ENCODE measurements around the gene WDR64.

WDR64 gene

DNA sequence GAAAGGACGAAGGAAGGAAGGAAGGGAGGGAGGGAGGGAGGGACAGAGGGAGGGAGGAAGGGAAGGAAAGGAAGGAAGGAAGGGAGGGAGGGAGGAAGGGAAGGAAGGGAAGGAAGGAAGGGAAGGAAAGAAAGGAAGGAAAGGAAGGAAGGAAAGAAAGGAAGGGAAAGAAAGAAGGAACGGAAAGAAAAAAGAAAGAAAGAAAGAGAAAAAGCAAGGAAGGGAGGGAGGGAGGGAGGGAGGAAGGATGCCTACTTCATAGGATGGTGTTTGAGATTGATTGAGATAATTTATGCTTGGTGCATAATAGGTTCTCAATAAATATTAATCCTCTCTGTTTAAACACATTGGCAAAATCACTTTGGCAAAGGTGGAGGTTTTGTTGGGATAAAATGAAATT is 61.2 kb downstream of the WDR64 start:
- no peaks in the 10 kb centered on the region for H3K36me3 ChIP-seq (ENCODE audit: control insufficient read depth, insufficient read depth, low read length)
- no peaks in the 10 kb centered on the region for H3K9me3 ChIP-seq (ENCODE audit: control insufficient read depth, insufficient read depth, low read length)
- no peak overlapping the region for H3K9ac ChIP-seq (ENCODE audit: low read depth, low read length)
- H3K4me1 ChIP-seq (ENCODE audit: control insufficient read depth, insufficient read depth, low read length): no peaks in the 10 kb centered on the region
- H3K4me3 ChIP-seq (ENCODE audit: low read depth, low read length): no peak overlapping the region
- no peaks in the 10 kb centered on the region for H3K27me3 ChIP-seq (ENCODE audit: control insufficient read depth, insufficient read depth, low read length)

- no peaks in the 10 kb centered on the region for H3K4me1 ChIP-seq (ENCODE audit: control insufficient read depth, insufficient read depth, low read length)
- no peaks in the 10 kb centered on the region for H3K9me3 ChIP-seq (ENCODE audit: control insufficient read depth, insufficient read depth, low read length)
- H3K36me3 ChIP-seq (ENCODE audit: control insufficient read depth, insufficient read depth, low read length): no peaks in the 10 kb centered on the region
- no peak overlapping the region for H3K4me3 ChIP-seq (ENCODE audit: low read depth, low read length)
- H3K27me3 ChIP-seq (ENCODE audit: control insufficient read depth, insufficient read depth, low read length): no peaks in the 10 kb centered on the region
- H3K9ac ChIP-seq (ENCODE audit: low read depth, low read length): no peak overlapping the region
Measured at GRCh38 chr1:241714321-241715218, 62.5 kb downstream of the WDR64 start.

DNA sequence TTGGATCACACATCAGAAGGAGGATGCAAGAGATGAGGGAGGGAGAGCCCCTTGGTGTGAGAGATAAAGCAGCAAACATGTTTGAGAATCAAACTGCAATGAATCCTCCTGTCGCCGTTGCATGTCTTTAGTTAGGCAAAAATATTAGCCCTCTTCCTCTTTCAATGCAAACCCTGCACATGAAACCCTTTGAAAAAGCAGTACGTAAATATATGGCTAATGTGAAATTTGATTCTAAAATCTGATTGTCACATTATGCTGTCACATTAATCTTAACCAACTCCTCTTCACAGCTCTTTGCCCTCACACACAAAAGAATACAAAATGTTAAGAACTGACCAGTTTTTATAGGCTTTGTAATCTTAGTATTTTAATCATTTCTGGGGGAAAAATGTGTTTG is 63.4 kb downstream of the WDR64 start:
- Histone ChIP-seq H3K9ac (ENCODE audit: low read depth, low read length) (no peak overlapping the region), H3K4me3 (ENCODE audit: low read depth, low read length) (no peak overlapping the region), H3K4me1 (ENCODE audit: control insufficient read depth, insufficient read depth, low read length) (no peaks in the 10 kb centered on the region), H3K36me3 (ENCODE audit: control insufficient read depth, insufficient read depth, low read length) (no peaks in the 10 kb centered on the region), H3K27me3 (ENCODE audit: control insufficient read depth, insufficient read depth, low read length) (no peaks in the 10 kb centered on the region), H3K9me3 (ENCODE audit: control insufficient read depth, insufficient read depth, low read length) (no peaks in the 10 kb centered on the region)

DNA sequence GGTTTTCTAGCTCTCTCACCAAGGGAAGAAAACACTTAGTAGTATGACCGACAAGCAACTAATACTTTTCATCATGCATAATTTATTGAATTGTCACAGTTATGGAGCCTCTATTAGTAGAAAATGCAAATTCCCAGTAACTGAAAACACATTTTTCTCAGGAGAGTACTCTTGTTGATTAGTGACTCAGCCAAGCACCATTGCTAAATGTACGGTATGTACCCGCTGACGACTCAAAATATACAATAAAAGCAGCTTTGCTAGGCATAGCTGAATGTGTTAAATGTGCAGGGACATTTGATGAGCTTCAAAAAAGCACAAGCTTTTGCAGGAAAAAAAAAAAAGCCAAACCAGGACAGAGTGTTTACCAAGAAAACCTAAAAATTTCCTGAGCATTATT is 63.9 kb downstream of the WDR64 start:
- H3K4me3 ChIP-seq (ENCODE audit: low read depth, low read length): no peak overlapping the region
- no peaks in the 10 kb centered on the region for H3K9me3 ChIP-seq (ENCODE audit: control insufficient read depth, insufficient read depth, low read length)
- H3K9ac ChIP-seq (ENCODE audit: low read depth, low read length): no peak overlapping the region
- H3K36me3 ChIP-seq (ENCODE audit: control insufficient read depth, insufficient read depth, low read length): no peaks in the 10 kb centered on the region
- H3K4me1 ChIP-seq (ENCODE audit: control insufficient read depth, insufficient read depth, low read length): no peaks in the 10 kb centered on the region
- no peaks in the 10 kb centered on the region for H3K27me3 ChIP-seq (ENCODE audit: control insufficient read depth, insufficient read depth, low read length)

- Histone ChIP-seq H3K4me1 (ENCODE audit: control insufficient read depth, insufficient read depth, low read length) (no peaks in the 10 kb centered on the region), H3K27me3 (ENCODE audit: control insufficient read depth, insufficient read depth, low read length) (no peaks in the 10 kb centered on the region), H3K36me3 (ENCODE audit: control insufficient read depth, insufficient read depth, low read length) (no peaks in the 10 kb centered on the region), H3K9ac (ENCODE audit: low read depth, low read length) (no peak overlapping the region), H3K4me3 (ENCODE audit: low read depth, low read length) (no peak overlapping the region), H3K9me3 (ENCODE audit: control insufficient read depth, insufficient read depth, low read length) (no peaks in the 10 kb centered on the region)
Measured at GRCh38 chr1:241716915-241717656, 65.0 kb downstream of the WDR64 start.

DNA sequence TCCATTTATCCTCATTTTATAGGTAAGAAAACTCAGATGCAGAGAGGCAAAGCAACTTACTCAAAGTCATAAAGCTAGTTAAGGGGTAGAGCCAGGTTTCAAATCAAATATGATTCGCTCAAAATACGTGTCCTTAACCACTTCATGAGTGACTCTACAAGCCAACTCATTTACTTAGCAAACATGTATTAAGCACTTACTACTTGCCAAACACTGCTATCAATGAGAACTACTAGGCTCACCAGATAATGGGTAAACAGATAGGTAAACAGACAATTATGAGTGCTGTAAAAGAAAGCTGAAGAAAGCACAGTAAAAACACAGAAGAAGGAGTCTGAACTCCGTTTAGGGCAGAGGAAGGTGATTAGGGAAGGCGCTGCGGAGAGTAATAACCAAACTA is 65.9 kb downstream of the WDR64 start:
- Histone ChIP-seq H3K4me3 (ENCODE audit: low read depth, low read length) (no peak overlapping the region), H3K27me3 (ENCODE audit: control insufficient read depth, insufficient read depth, low read length) (no peaks in the 10 kb centered on the region), H3K9me3 (ENCODE audit: control insufficient read depth, insufficient read depth, low read length) (no peaks in the 10 kb centered on the region)

GRCh38 chr1:241721011-241721410 is 68.9 kb downstream of the WDR64 start:
- no peak overlapping the region for H3K4me3 ChIP-seq (ENCODE audit: low read depth, low read length)
- no peaks in the 10 kb centered on the region for H3K9me3 ChIP-seq (ENCODE audit: control insufficient read depth, insufficient read depth, low read length)
- no peaks in the 10 kb centered on the region for H3K27me3 ChIP-seq (ENCODE audit: control insufficient read depth, insufficient read depth, low read length)
- H3K36me3 ChIP-seq (ENCODE audit: control insufficient read depth, insufficient read depth, low read length): no peaks in the 10 kb centered on the region
- no peaks in the 10 kb centered on the region for H3K4me1 ChIP-seq (ENCODE audit: control insufficient read depth, insufficient read depth, low read length)
- no peak overlapping the region for H3K9ac ChIP-seq (ENCODE audit: low read depth, low read length)

More for the DNA sequence above, 65.9 kb downstream of the WDR64 start:
- no peak overlapping the region for H3K9ac ChIP-seq (ENCODE audit: low read depth, low read length)
- H3K36me3 ChIP-seq (ENCODE audit: control insufficient read depth, insufficient read depth, low read length): no peaks in the 10 kb centered on the region
- no peaks in the 10 kb centered on the region for H3K4me1 ChIP-seq (ENCODE audit: control insufficient read depth, insufficient read depth, low read length)

DNA sequence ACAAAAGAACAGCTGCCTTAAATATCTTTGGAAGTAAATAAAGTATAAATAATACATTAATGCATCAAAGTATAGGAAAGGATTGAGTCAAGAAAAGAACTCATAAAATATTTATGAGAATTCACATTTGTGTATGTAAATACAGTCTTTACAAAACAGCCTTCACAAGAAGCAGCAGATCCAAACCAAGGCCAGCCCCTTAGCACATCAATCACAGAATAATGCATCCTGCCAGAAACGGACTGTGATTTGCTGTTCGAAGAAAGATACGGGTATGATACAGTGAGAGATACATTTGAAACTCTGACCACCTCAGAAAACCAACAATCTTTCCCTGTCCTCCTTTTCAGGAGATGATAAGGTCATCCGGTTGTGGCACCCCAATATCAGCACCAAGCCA is 70.9 kb downstream of the WDR64 start:
- Histone ChIP-seq H3K4me1 (ENCODE audit: control insufficient read depth, insufficient read depth, low read length) (no peaks in the 10 kb centered on the region), H3K27me3 (ENCODE audit: control insufficient read depth, insufficient read depth, low read length) (no peaks in the 10 kb centered on the region), H3K9me3 (ENCODE audit: control insufficient read depth, insufficient read depth, low read length) (no peaks in the 10 kb centered on the region), H3K4me3 (ENCODE audit: low read depth, low read length) (no peak overlapping the region), H3K9ac (ENCODE audit: low read depth, low read length) (no peak overlapping the region), H3K36me3 (ENCODE audit: control insufficient read depth, insufficient read depth, low read length) (no peaks in the 10 kb centered on the region)

DNA sequence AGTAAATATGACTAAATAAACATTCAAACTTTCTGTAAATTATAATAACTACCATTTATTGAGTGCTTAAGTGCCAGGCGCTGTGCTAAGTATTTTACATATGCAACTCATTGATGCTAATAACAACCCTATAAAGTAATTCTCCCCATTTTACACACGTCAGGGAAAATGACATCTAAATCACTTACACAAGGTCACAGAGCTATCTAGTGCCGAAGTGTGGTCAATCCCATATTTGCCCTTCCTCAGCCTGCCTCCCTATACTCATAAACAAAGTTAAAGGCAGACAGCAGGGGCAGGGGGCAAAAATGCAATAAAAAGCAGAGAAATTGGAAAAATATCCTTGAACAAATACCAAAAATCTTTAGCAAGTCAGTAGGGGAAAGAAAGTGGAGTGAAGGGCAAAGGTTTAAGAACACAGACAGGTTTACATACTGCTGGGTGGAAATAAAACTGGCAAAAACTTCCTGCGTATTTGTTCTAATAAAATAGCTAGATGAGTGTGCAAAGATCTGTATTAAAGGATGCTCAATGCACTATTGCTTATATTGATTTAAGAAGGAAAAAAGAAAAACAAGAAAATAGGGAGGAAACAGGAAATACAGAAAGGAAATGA is 72.8 kb downstream of the WDR64 start:
- no peaks in the 10 kb centered on the region for H3K4me1 ChIP-seq (ENCODE audit: control insufficient read depth, insufficient read depth, low read length)

DNA sequence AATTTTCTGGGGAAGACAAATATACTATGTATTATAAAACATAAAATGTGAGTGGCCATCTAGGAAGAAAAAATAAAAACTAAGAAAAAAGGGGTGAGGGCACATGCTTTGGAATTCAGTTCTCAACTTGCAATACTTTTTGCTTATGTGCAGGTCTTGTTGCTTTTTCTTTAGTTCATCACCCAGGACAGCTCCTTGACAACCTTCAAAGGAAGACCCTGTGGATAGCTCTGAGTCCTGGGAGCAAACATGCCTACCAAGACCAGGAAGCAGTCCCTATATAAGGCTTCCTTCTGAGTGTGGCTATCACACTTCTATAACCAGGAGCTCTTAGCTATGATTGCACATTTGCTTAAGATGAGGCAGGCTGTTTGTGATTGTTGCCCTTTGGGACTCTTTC is 78.0 kb downstream of the WDR64 start:
- Histone ChIP-seq H3K9ac (ENCODE audit: low read depth, low read length) (no peak overlapping the region), H3K4me1 (ENCODE audit: control insufficient read depth, insufficient read depth, low read length) (no peaks in the 10 kb centered on the region), H3K9me3 (ENCODE audit: control insufficient read depth, insufficient read depth, low read length) (no peaks in the 10 kb centered on the region), H3K27me3 (ENCODE audit: control insufficient read depth, insufficient read depth, low read length) (no peaks in the 10 kb centered on the region), H3K4me3 (ENCODE audit: low read depth, low read length) (no peak overlapping the region), H3K36me3 (ENCODE audit: control insufficient read depth, insufficient read depth, low read length) (no peaks in the 10 kb centered on the region)

More for the DNA sequence above, 72.8 kb downstream of the WDR64 start:
- H3K9me3 ChIP-seq (ENCODE audit: control insufficient read depth, insufficient read depth, low read length): no peaks in the 10 kb centered on the region
- H3K27me3 ChIP-seq (ENCODE audit: control insufficient read depth, insufficient read depth, low read length): no peaks in the 10 kb centered on the region
- H3K9ac ChIP-seq (ENCODE audit: low read depth, low read length): no peak overlapping the region
- H3K4me3 ChIP-seq (ENCODE audit: low read depth, low read length): no peak overlapping the region
- H3K36me3 ChIP-seq (ENCODE audit: control insufficient read depth, insufficient read depth, low read length): no peaks in the 10 kb centered on the region

DNA sequence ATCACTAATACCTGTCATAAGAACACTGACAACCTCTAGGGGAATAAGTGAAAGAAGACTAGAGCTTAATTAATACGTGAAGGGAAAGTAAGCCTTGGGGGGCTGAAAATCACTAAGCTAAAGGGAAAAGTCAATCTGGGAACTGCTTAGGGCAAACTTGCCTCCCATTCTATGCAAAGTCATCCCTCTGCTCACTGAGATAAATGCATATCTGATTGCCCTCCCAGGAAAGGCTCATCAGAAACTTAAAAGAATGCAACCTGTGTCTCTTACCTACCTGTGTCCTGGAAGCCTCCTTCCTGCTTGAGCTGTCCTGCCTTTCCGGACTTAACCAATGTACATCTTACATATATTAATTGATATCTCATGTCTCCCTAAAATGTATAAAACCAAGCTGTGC is 81.8 kb downstream of the WDR64 start:
- Histone ChIP-seq H3K4me1 (ENCODE audit: control insufficient read depth, insufficient read depth, low read length) (no peaks in the 10 kb centered on the region), H3K9me3 (ENCODE audit: control insufficient read depth, insufficient read depth, low read length) (no peaks in the 10 kb centered on the region), H3K27me3 (ENCODE audit: control insufficient read depth, insufficient read depth, low read length) (no peaks in the 10 kb centered on the region), H3K4me3 (ENCODE audit: low read depth, low read length) (no peak overlapping the region), H3K9ac (ENCODE audit: low read depth, low read length) (no peak overlapping the region), H3K36me3 (ENCODE audit: control insufficient read depth, insufficient read depth, low read length) (no peaks in the 10 kb centered on the region)

All from iPS-15b (cell line).